ENCODE results near the gene GALNT17. TPM values are rescaled to one million over a fixed set of nuclear protein-coding genes. Genes with fewer than 3 reads are reported as not detected.
"Not testable (repeated sequence)": the region's sequence is repeated elsewhere in the genome, so short reads cannot be mapped to it uniquely, and the experiment has no call there.

GALNT17 gene
- total RNA-seq, 1 experiment from 2014 or later: not detected

GRCh38 chr7:71637578-71637977, 505.6 kb downstream of the GALNT17 start:
- no peak for ATAC-seq
- Histone ChIP-seq H3K27ac (ENCODE audit: low read length) (no peak overlapping the region), H3K4me2 (ENCODE audit: low read length) (no peak overlapping the region), H3K79me2 (ENCODE audit: low read length) (no peaks in the 10 kb centered on the region), H3K9me2 (replicated peaks; ENCODE audit: low read length) (no peaks in the 10 kb centered on the region), H3K4me1 (ENCODE audit: insufficient read depth, low read length) (no peaks in the 10 kb centered on the region), H3K36me3 (ENCODE audit: low read depth, low read length) (no peaks in the 10 kb centered on the region), H3K9me3 (ENCODE audit: low read length) (no peaks in the 10 kb centered on the region), H3F3A (ENCODE audit: low read length, unreplicated experiment) (no peaks in the 10 kb centered on the region), H3K9ac (ENCODE audit: low read length) (no peak overlapping the region), H3K27me3 (ENCODE audit: low read length) (no peaks in the 10 kb centered on the region), H2AFZ (ENCODE audit: low read length) (no peak overlapping the region), H3K4me3 (ENCODE audit: low read length) (no peak overlapping the region), H4K20me1 (ENCODE audit: low read length) (no peaks in the 10 kb centered on the region)
- intact Hi-C loops (cut with micrococcal nuclease): no loop called here
- ChIA-PET CTCF (no interaction called here), POLR2A (ENCODE audit: unreplicated experiment) (no interaction called here)
- no peak for DNase-seq
- no peak for TF ChIP-seq EZH2 (IDR thresholded peaks at IDR 0.05; ENCODE audit: low read length, unreplicated experiment)
- no peak for TF ChIP-seq CTCF (conservative IDR thresholded peaks at IDR 0.05; ENCODE audit: low read depth, low read length)
- TF ChIP-seq EZH2phosphoT487 (IDR thresholded peaks at IDR 0.05; ENCODE audit: borderline replicate concordance, low read length): no peak
- no TSS peak for BruUV-seq (replicated peaks)

- Histone ChIP-seq H3K4me1 (ENCODE audit: insufficient read depth, low read length) (no peaks in the 10 kb centered on the region), H3K9me2 (replicated peaks; ENCODE audit: low read length) (no peaks in the 10 kb centered on the region), H4K20me1 (ENCODE audit: low read length) (no peaks in the 10 kb centered on the region), H3K36me3 (ENCODE audit: low read depth, low read length) (no peaks in the 10 kb centered on the region), H3K9me3 (ENCODE audit: low read length) (no peaks in the 10 kb centered on the region), H3K9ac (ENCODE audit: low read length) (no peak overlapping the region), H3K27ac (ENCODE audit: low read length) (no peak overlapping the region), H3K4me3 (ENCODE audit: low read length) (no peak overlapping the region), H3F3A (ENCODE audit: low read length, unreplicated experiment) (no peaks in the 10 kb centered on the region), H2AFZ (ENCODE audit: low read length) (no peak overlapping the region), H3K27me3 (ENCODE audit: low read length) (no peaks in the 10 kb centered on the region), H3K4me2 (ENCODE audit: low read length) (no peak overlapping the region), H3K79me2 (ENCODE audit: low read length) (no peaks in the 10 kb centered on the region)
- intact Hi-C loops (cut with micrococcal nuclease): no loop called here
- ATAC-seq: no peak
- POLR2A ChIA-PET (ENCODE audit: unreplicated experiment): no interaction called here
- CTCF ChIA-PET: no interaction called here
- DNase-seq: no peak
- TF ChIP-seq CTCF (conservative IDR thresholded peaks at IDR 0.05; ENCODE audit: low read depth, low read length) (no peak), EZH2 (IDR thresholded peaks at IDR 0.05; ENCODE audit: low read length, unreplicated experiment) (no peak), EZH2phosphoT487 (IDR thresholded peaks at IDR 0.05; ENCODE audit: borderline replicate concordance, low read length) (no peak)
- BruUV-seq (replicated peaks): no TSS peak
Observed at GRCh38 chr7:71638108-71638507, 506.2 kb downstream of the GALNT17 start.

- ATAC-seq (no peak), DNase-seq (no peak)
- H3K9ac ChIP-seq (ENCODE audit: low read length): no peak overlapping the region
- H3K9me2 ChIP-seq (replicated peaks; ENCODE audit: low read length): no peaks in the 10 kb centered on the region
- intact Hi-C loops (cut with micrococcal nuclease): no loop called here
- no peaks in the 10 kb centered on the region for H3K27me3 ChIP-seq (ENCODE audit: low read length)
- POLR2A ChIA-PET (ENCODE audit: unreplicated experiment): no interaction called here
- BruUV-seq (replicated peaks): no TSS peak
- H3K4me1 ChIP-seq (ENCODE audit: insufficient read depth, low read length): no peaks in the 10 kb centered on the region
- CTCF ChIA-PET: no interaction called here
- H3K36me3 ChIP-seq (ENCODE audit: low read depth, low read length): no peaks in the 10 kb centered on the region
- no peak overlapping the region for H3K4me3 ChIP-seq (ENCODE audit: low read length)
- H3K79me2 ChIP-seq (ENCODE audit: low read length): no peaks in the 10 kb centered on the region
- H3K9me3 ChIP-seq (ENCODE audit: low read length): no peaks in the 10 kb centered on the region
- no peak overlapping the region for H3K4me2 ChIP-seq (ENCODE audit: low read length)
- H4K20me1 ChIP-seq (ENCODE audit: low read length): no peaks in the 10 kb centered on the region
- TF ChIP-seq CTCF (conservative IDR thresholded peaks at IDR 0.05; ENCODE audit: low read depth, low read length) (no peak), EZH2phosphoT487 (IDR thresholded peaks at IDR 0.05; ENCODE audit: borderline replicate concordance, low read length) (no peak), EZH2 (IDR thresholded peaks at IDR 0.05; ENCODE audit: low read length, unreplicated experiment) (no peak)
- H3F3A ChIP-seq (ENCODE audit: low read length, unreplicated experiment): no peaks in the 10 kb centered on the region
- no peak overlapping the region for H2AFZ ChIP-seq (ENCODE audit: low read length)
- no peak overlapping the region for H3K27ac ChIP-seq (ENCODE audit: low read length)
Observed at GRCh38 chr7:71639382-71640085, 507.6 kb downstream of the GALNT17 start.

GRCh38 chr7:71643031-71643430, 511.1 kb downstream of the GALNT17 start:
- H3F3A ChIP-seq (ENCODE audit: low read length, unreplicated experiment); H3K79me2 ChIP-seq (ENCODE audit: low read length); H3K4me1 ChIP-seq (ENCODE audit: insufficient read depth, low read length); POLR2A ChIA-PET (ENCODE audit: unreplicated experiment); H3K4me2 ChIP-seq (ENCODE audit: low read length); BruUV-seq (replicated peaks); DNase-seq; H3K36me3 ChIP-seq (ENCODE audit: low read depth, low read length); H3K9me3 ChIP-seq (ENCODE audit: low read length); CTCF ChIA-PET; H3K9me2 ChIP-seq (replicated peaks; ENCODE audit: low read length); H3K9ac ChIP-seq (ENCODE audit: low read length); intact Hi-C loops (cut with micrococcal nuclease); H3K4me3 ChIP-seq (ENCODE audit: low read length); ATAC-seq; H3K27ac ChIP-seq (ENCODE audit: low read length); H3K27me3 ChIP-seq (ENCODE audit: low read length); H2AFZ ChIP-seq (ENCODE audit: low read length); H4K20me1 ChIP-seq (ENCODE audit: low read length): not testable (repeated sequence)
